Measurements from ENCODE around the gene SBF2.

GRCh38 chr11:9787981-9788521 is 506.0 kb downstream of the SBF2 start:
- TF ChIP-seq FOS (IDR thresholded peaks at IDR 0.05; ENCODE audit: borderline replicate concordance, insufficient read depth, low read length) = no peak
- TF ChIP-seq POLR2A (IDR thresholded peaks at IDR 0.05; ENCODE audit: low read depth, low read length) = no peak
- TF ChIP-seq EZH2 (IDR thresholded peaks at IDR 0.05; ENCODE audit: borderline replicate concordance, low read depth, low read length, severe bottlenecking) = no peak
- TF ChIP-seq CTCF (IDR thresholded peaks at IDR 0.05; ENCODE audit: extremely low read depth in 1 of 2, insufficient read depth in 1 of 2, low read depth in 1 of 2, low read length in 2 of 2) = no peak
- TF ChIP-seq MAX (IDR thresholded peaks at IDR 0.05; ENCODE audit: insufficient read depth, insufficient read length) = no peak
